SK-MEL-5 (cell line): Measurements from ENCODE around the gene PADI6. TPM values are rescaled to one million over a fixed set of nuclear protein-coding genes. Genes with fewer than 3 reads are reported as not detected.
"Not testable (repeated sequence)": the region's sequence is repeated elsewhere in the genome, so short reads cannot be mapped to it uniquely, and the experiment has no call there.

Experiments
- DNase-seq: peaks from one replicate; pipeline ENCODE4 v3.0.0-alpha.2; 2016; ENCODE audit warnings: low read depth, low spot score
- in situ Hi-C: cut with HindIII; loops from 2 replicates; pipeline ENCODE4 v1.10.0; 2016; ENCODE audit warnings: low sequenced_read_pairs, high pct_unique_total_duplicates, low pct_unique_long_range_greater_than_20kb
- polyA plus RNA-seq, 2 experiments: library from polyadenylated mRNA; depleted of rRNA; stranded (reverse); fragments of >200 nt; gene quantifications; 2 replicates each; pipeline ENCODE4 v1.2.3, GENCODE V29; 2015
- total RNA-seq: library from RNA; depleted of rRNA; stranded (reverse); fragments of >200 nt; shearing (Covaris generic); gene quantifications from 2 replicates; pipeline ENCODE4 v1.2.3, GENCODE V29; 2014; rRNA removed

Gene PADI6
- total RNA-seq: not detected in 2 replicates
- polyA plus RNA-seq (2015; cell fraction: cytosol; rRNA removed): not detected in 2 replicates
- polyA plus RNA-seq (2015; cell fraction: nucleus; rRNA removed): not detected in 2 replicates

GRCh38 chr1:17371896-17372295 is at the start of gene PADI6:
PADI6 (plus strand) TSS chr1:17372196; CDS start chr1:17372246, 50 bp downstream.
- no peak for DNase-seq
- in situ Hi-C loops: no loop called here

- in situ Hi-C loops: no loop called here
- DNase-seq: no peak
Observed at GRCh38 chr1:17328855-17329254, 43.1 kb upstream of the PADI6 start.

- DNase-seq: no peak
- in situ Hi-C loops: no loop called here
Observed at GRCh38 chr1:17329610-17330009, 42.4 kb upstream of the PADI6 start.

- in situ Hi-C loops: no loop called here
- DNase-seq: no peak
Observed at GRCh38 chr1:17330856-17331255, 41.1 kb upstream of the PADI6 start.

- DNase-seq: no peak
- in situ Hi-C loops: no loop called here
Observed at GRCh38 chr1:17333081-17333480, 38.9 kb upstream of the PADI6 start.

- in situ Hi-C loops: no loop called here
- peak; percentile 68 for DNase-seq
Observed at GRCh38 chr1:17335821-17336710, 35.9 kb upstream of the PADI6 start.

GRCh38 chr1:17338706-17339493 is 33.1 kb upstream of the PADI6 start:
- peak; percentile 10 for DNase-seq
- in situ Hi-C loops: no loop called here

- in situ Hi-C loops: no loop called here
- no peak for DNase-seq
Observed at GRCh38 chr1:17339521-17339920, 32.5 kb upstream of the PADI6 start.

- DNase-seq: no peak
- in situ Hi-C loops: no loop called here
Observed at GRCh38 chr1:17340358-17340757, 31.6 kb upstream of the PADI6 start.

- in situ Hi-C loops: no loop called here
- DNase-seq: no peak
Observed at GRCh38 chr1:17342014-17342441, 30.0 kb upstream of the PADI6 start.

GRCh38 chr1:17345506-17345905 is 26.5 kb upstream of the PADI6 start:
- in situ Hi-C loops: not testable (repeated sequence)

GRCh38 chr1:17346046-17346789 is 25.8 kb upstream of the PADI6 start:
- in situ Hi-C loops: no loop called here
- no peak for DNase-seq

More at GRCh38 chr1:17345506-17345905, 26.5 kb upstream of the PADI6 start:
- DNase-seq: not testable (repeated sequence)

GRCh38 chr1:17347769-17348592 is 24.0 kb upstream of the PADI6 start:
- in situ Hi-C loops: no loop called here
- no peak for DNase-seq

GRCh38 chr1:17348593-17349234 is 23.3 kb upstream of the PADI6 start:
- in situ Hi-C loops: no loop called here

GRCh38 chr1:17350083-17350482 is 21.9 kb upstream of the PADI6 start:
- no peak for DNase-seq
- in situ Hi-C loops: no loop called here

More at GRCh38 chr1:17348593-17349234, 23.3 kb upstream of the PADI6 start:
- no peak for DNase-seq

- DNase-seq: no peak
- in situ Hi-C loops: no loop called here
Observed at GRCh38 chr1:17350928-17351446, 21.0 kb upstream of the PADI6 start.
